Astrocyte of the spinal cord (primary cell): ENCODE results near the gene TEK.

Experiments
- DNase-seq: peaks from one replicate; pipeline ENCODE4 v3.0.0; 2011; ENCODE audit warnings: low read depth, low spot score
- H3K4me3 ChIP-seq: 2 replicates; pipeline ENCODE4 v1.5.1; 2011; ENCODE audit warnings: low read depth, mild to moderate bottlenecking, low read length, moderate library complexity
- CTCF ChIP-seq: IDR thresholded peaks from 2 replicates; pipeline ENCODE4 v1.5.1; 2012; ENCODE audit warnings: low read depth, mild to moderate bottlenecking, low read length, inconsistent platforms
- in situ Hi-C: cut with HindIII; loops from 2 replicates; pipeline ENCODE4 v1.10.0; 2017; ENCODE audit warnings: low sequenced_read_pairs

The TEK gene

GRCh38 chr9:27261517-27262211, 152.6 kb downstream of the TEK start:
- H3K4me3 ChIP-seq = no peak overlapping the region
- no peak for TF ChIP-seq CTCF
- no peak for DNase-seq
- in situ Hi-C loops = no loop called here

GRCh38 chr9:27272103-27272502, 163.1 kb downstream of the TEK start:
- no peak for DNase-seq
- no peak for TF ChIP-seq CTCF
- H3K4me3 ChIP-seq = no peak overlapping the region
- in situ Hi-C loops = no loop called here

GRCh38 chr9:27273186-27273585, 164.2 kb downstream of the TEK start:
- in situ Hi-C loops = no loop called here
- DNase-seq = no peak
- no peak overlapping the region for H3K4me3 ChIP-seq
- no peak for TF ChIP-seq CTCF

GRCh38 chr9:27276193-27277030, 167.4 kb downstream of the TEK start:
- DNase-seq = peak; percentile 78
- in situ Hi-C loops = no loop called here
- H3K4me3 ChIP-seq = no peak overlapping the region
- peak; percentile 55 for TF ChIP-seq CTCF

GRCh38 chr9:27278374-27278773, 169.3 kb downstream of the TEK start:
- in situ Hi-C loops = no loop called here

GRCh38 chr9:27279611-27280010, 170.6 kb downstream of the TEK start:
- H3K4me3 ChIP-seq = no peak overlapping the region
- in situ Hi-C loops = no loop called here
- DNase-seq = no peak
- no peak for TF ChIP-seq CTCF

More at GRCh38 chr9:27278374-27278773, 169.3 kb downstream of the TEK start:
- no peak for TF ChIP-seq CTCF
- no peak overlapping the region for H3K4me3 ChIP-seq
- no peak for DNase-seq
